Osteocyte (in vitro differentiated cells): Measurements from ENCODE around the gene OR13C2. TPM values are rescaled to one million over a fixed set of nuclear protein-coding genes. Genes with fewer than 3 reads are reported as not detected.

Experiments used
- DNase-seq: peaks from one replicate; pipeline ENCODE4 v3.0.0; 2021; ENCODE audit warnings: mixed read lengths; ENCODE audit not compliant: unreplicated experiment; ENCODE audit errors: extremely low spot score
- H3K27ac Mint-ChIP-seq: one replicate; pipeline ENCODE4 v1.8.0; 2021; ENCODE audit warnings: mild to moderate bottlenecking, mixed read lengths; ENCODE audit not compliant: unreplicated experiment
- H3K27me3 Mint-ChIP-seq: one replicate; pipeline ENCODE4 v1.8.0; 2021; ENCODE audit warnings: mixed read lengths; ENCODE audit not compliant: unreplicated experiment
- H3K36me3 Mint-ChIP-seq: one replicate; pipeline ENCODE4 v1.8.0; 2021; ENCODE audit warnings: mixed read lengths; ENCODE audit not compliant: unreplicated experiment
- H3K4me1 Mint-ChIP-seq: one replicate; pipeline ENCODE4 v1.8.0; 2021; ENCODE audit warnings: mixed read lengths; ENCODE audit not compliant: unreplicated experiment
- H3K4me3 Mint-ChIP-seq: one replicate; pipeline ENCODE4 v1.8.0; 2021; ENCODE audit warnings: mild to moderate bottlenecking, moderate library complexity, mixed read lengths; ENCODE audit not compliant: unreplicated experiment
- H3K9me3 Mint-ChIP-seq: one replicate; pipeline ENCODE4 v1.8.0; 2021; ENCODE audit warnings: mixed read lengths; ENCODE audit not compliant: unreplicated experiment
- total RNA-seq: library from RNA; stranded (reverse); gene quantifications from 2 replicates; pipeline ENCODE4 v1.2.1, GENCODE V29; 2021
- TF ChIP-seq, protein P1 (sequence below): fragments of 200-600 bp; sonication (generic); IDR thresholded peaks from 2 replicates; pipeline ENCODE4 v1.5.0; 2021; ENCODE audit warnings: antibody characterized with exemption, mild to moderate bottlenecking, moderate library complexity

The OR13C2 gene
- total RNA-seq, 1 donor from 2014 or later: not detected

DNA sequence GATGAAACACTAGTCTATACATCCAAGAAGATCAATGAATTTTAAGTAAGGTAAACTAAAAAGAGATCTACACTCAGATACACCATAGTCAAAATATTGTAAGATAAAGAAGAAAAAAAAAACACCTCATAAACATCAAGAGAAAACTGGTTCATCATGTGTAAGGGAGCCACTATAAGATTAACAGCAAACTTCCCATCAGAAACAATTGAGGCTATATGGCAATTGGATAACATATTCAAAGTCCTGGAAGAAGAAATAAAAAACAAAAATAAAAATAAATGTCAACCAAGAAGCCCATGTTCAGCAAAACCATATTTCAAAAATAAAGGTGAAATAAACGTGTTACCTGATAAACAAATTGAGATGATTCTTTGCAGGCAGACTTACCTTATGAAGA lies 32.8 kb downstream of the OR13C2 start:
- no peaks in the 10 kb centered on the region for H3K36me3 Mint-ChIP-seq
- no peaks in the 10 kb centered on the region for H3K4me1 Mint-ChIP-seq
- no peak overlapping the region for H3K27ac Mint-ChIP-seq
- peaks cover 10% of the 10 kb centered on the region for H3K9me3 Mint-ChIP-seq
- TF ChIP-seq, protein P1, sequence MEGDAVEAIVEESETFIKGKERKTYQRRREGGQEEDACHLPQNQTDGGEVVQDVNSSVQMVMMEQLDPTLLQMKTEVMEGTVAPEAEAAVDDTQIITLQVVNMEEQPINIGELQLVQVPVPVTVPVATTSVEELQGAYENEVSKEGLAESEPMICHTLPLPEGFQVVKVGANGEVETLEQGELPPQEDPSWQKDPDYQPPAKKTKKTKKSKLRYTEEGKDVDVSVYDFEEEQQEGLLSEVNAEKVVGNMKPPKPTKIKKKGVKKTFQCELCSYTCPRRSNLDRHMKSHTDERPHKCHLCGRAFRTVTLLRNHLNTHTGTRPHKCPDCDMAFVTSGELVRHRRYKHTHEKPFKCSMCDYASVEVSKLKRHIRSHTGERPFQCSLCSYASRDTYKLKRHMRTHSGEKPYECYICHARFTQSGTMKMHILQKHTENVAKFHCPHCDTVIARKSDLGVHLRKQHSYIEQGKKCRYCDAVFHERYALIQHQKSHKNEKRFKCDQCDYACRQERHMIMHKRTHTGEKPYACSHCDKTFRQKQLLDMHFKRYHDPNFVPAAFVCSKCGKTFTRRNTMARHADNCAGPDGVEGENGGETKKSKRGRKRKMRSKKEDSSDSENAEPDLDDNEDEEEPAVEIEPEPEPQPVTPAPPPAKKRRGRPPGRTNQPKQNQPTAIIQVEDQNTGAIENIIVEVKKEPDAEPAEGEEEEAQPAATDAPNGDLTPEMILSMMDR: no peak
- H3K4me3 Mint-ChIP-seq: no peak overlapping the region
- no peak for DNase-seq
- no peaks in the 10 kb centered on the region for H3K27me3 Mint-ChIP-seq

DNA sequence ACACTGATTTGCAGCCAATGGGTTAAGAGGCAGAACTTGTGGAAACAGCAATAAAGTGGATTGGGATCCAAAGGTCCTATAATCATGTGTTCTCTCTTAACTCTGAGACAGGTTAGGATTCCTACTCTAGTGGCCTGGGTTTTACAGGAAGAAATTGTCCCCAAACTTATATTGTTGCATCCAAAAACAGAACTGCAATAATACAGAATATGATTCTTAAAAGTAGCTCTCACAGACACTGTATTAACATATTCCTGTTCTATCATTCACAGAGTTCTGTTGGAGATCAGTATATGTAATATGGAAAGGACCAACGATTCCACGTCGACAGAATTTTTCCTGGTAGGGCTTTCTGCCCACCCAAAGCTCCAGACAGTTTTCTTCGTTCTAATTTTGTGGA lies 36.6 kb downstream of the OR13C2 start, which contains the start of gene OR13C8:
TSS of gene OR13C8 (plus strand) at position 301 of the 400 bp plus-strand sequence. CDS start at position 301, 0 bp downstream.
- TF ChIP-seq, protein P1: no peak

DNA sequence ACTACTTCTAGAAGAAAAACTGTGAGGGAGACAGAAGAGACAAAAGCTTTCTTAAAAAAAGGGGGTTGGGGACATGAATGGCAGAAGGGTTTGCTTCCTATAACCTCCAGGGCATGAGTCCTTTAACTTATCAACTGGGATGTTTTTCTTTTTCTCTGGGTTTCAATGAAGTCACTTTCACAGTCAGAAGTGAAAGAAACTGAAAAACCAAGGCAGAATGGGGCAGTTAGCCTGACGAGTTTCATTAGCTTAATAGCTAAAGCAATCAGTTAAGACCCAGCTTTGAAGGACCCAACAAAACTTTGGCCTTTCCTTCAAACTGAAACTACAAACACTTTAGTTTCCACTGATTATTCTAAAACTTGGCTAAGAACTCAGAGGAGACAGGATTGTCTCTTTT lies 41.1 kb downstream of the OR13C2 start:
- H3K27ac Mint-ChIP-seq: no peak overlapping the region
- peaks cover under 1% of the 10 kb centered on the region for H3K9me3 Mint-ChIP-seq
- H3K4me3 Mint-ChIP-seq: no peak overlapping the region
- peaks cover 9% of the 10 kb centered on the region for H3K27me3 Mint-ChIP-seq
- TF ChIP-seq, protein P1: no peak
- no peak for DNase-seq
- no peaks in the 10 kb centered on the region for H3K4me1 Mint-ChIP-seq
- no peaks in the 10 kb centered on the region for H3K36me3 Mint-ChIP-seq

More for the DNA sequence above, 36.6 kb downstream of the OR13C2 start, which contains the start of gene OR13C8:
- peaks cover 4% of the 10 kb centered on the region for H3K27me3 Mint-ChIP-seq
- no peak within 1 kb of the TSS for H3K27ac Mint-ChIP-seq
- no peak within 1 kb of the TSS for H3K4me3 Mint-ChIP-seq
- peaks cover 10% of the 10 kb centered on the region for H3K9me3 Mint-ChIP-seq
- H3K4me1 Mint-ChIP-seq: no peaks in the 10 kb centered on the region
- H3K36me3 Mint-ChIP-seq: no peaks in the 10 kb centered on the region
- DNase-seq: no peak

DNA sequence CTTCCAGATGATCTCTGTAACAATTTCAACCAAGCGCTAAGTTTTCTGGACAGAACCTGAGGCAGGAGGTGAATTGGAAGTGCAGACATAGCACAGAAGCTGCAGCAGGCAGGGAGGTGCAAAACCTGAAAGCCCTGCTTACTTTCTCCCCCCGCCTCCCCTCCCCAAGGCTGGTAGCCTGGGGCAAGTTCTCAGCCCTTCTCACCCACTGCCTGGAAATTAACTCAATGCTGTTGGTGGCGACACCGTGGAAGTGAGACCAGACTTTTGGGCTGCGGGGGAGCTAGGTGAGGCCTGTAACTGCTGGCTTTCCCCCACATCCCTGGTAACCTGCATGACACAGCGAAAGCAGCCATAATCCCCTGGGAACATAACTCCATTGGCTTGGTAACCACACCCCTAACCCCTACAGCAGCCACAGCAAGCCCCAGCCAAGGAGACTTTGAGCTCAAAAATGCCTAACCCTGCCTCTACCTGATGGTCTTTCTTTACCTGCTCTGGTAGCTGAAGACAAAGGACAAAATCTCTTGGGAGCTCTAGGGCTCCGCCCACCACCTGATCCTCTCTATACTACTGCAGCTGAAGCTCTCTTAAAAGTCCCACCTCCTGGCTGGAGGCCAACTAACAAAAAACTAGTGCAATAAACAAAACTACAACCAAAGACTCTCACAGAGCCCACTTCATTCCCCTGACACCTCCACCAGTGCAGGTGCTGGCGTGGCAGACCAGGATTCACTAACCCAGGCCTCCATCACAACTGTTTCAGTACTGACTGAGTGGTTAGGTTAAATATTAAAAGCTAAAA lies 48.4 kb downstream of the OR13C2 start:
- Mint-ChIP-seq H3K27ac (no peak overlapping the region), H3K9me3 (peaks cover 5% of the 10 kb centered on the region), H3K27me3 (peaks cover 2% of the 10 kb centered on the region), H3K4me1 (no peaks in the 10 kb centered on the region), H3K36me3 (no peaks in the 10 kb centered on the region), H3K4me3 (no peak overlapping the region)
- DNase-seq: no peak
- TF ChIP-seq, protein P1: no peak

DNA sequence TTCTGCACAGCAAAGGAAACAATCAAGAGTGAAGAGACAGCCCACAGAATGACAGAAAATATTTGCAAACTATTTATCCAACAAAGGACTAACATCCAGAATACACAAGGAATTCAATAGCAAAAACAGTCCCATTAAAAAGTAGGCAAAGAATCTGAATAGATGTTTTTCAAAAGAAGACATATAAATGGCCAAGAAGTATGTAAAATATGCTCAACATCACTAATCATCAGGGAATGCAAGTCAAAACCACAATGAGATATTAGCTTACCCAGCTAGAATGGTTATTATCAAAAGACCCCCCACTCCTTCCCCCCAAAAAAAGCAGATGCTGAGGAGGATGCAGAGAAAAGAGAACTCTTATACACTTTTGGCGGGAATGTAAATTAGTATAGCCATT lies 49.9 kb downstream of the OR13C2 start:
- Mint-ChIP-seq H3K4me3 (no peak overlapping the region), H3K27me3 (no peaks in the 10 kb centered on the region), H3K36me3 (no peaks in the 10 kb centered on the region), H3K27ac (no peak overlapping the region), H3K4me1 (no peaks in the 10 kb centered on the region), H3K9me3 (peaks cover 5% of the 10 kb centered on the region)
- no peak for DNase-seq
- TF ChIP-seq, protein P1: no peak
